ENCODE measurements around the gene FREM2.

DNA sequence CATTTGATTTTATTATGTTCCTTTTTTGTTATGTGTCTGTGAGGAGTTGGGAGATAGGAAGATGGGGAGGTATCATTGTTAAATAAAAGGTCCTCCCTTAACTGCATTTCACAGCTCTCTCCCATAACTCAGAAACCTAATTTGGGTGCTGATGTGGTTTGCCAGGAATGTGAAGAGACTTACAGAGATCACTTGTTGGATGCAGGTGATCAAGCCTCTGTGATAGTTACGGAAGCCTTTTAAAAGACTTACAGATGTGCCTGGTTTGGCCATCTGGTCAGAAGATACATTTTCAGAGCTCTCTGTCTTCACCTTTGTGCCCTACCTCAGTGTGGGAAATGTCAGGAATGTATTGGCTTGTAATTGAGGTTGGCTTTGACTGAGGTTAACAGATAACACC, 157.7 kb downstream of the FREM2 start:
- no peak for TF ChIP-seq CTCF (IDR thresholded peaks at IDR 0.05)
- TF ChIP-seq POLR2A (IDR thresholded peaks at IDR 0.05): no peak
- TF ChIP-seq EP300 (IDR thresholded peaks at IDR 0.05): no peak

All from sigmoid colon (tissue), 4 donors.